A673 (cell line): ENCODE measurements around the gene CPEB4. TPM values are rescaled to one million over a fixed set of nuclear protein-coding genes. Genes with fewer than 3 reads are reported as not detected.

Experiments used
- BruUV-seq: library from RNA; stranded (reverse); fragments of 400-500 nt; replicated peaks from 2 replicates; lab custom pipeline; 2021; lab: Mats Ljungman, UMichigan
- CTCF ChIA-PET: fragments of 300-600 bp; sonication (Branson Sonifier 250); formaldehyde crosslinking; loops from one replicate; lab custom pipeline; 2022; ENCODE audit warnings: antibody characterized with exemption; lab: Charles Lee
- POLR2A ChIA-PET: fragments of 300-600 bp; sonication (Branson Sonifier 250); formaldehyde crosslinking; loops from one replicate; lab custom pipeline; 2022; ENCODE audit warnings: antibody characterized with exemption; ENCODE audit not compliant: low non-redundant PET; lab: Charles Lee
- DNase-seq: peaks from one replicate; pipeline ENCODE4 v3.0.0-alpha.2; 2015; ENCODE audit warnings: low spot score
- H3K27ac ChIP-seq: fragments of 200-600 bp; sonication (generic); 2 replicates; pipeline ENCODE4 v1.5.1; 2016; ENCODE audit warnings: mixed run types, low read depth, mild to moderate bottlenecking, mixed read lengths, antibody characterized with exemption, low read length; ENCODE audit not compliant: poor library complexity, severe bottlenecking
- H3K27me3 ChIP-seq: fragments of 200-600 bp; sonication (generic); replicated peaks from 2 replicates; pipeline ENCODE4 v1.6.1; 2017; ENCODE audit warnings: mixed run types, low read depth, mild to moderate bottlenecking, mixed read lengths, antibody characterized with exemption, low read length; ENCODE audit not compliant: insufficient read depth, poor library complexity
- H3K36me3 ChIP-seq: fragments of 200-600 bp; sonication (generic); 2 replicates; pipeline ENCODE4 v1.6.1; 2016; ENCODE audit warnings: mixed run types, mild to moderate bottlenecking, mixed read lengths, antibody characterized with exemption, low read length; ENCODE audit not compliant: insufficient read depth, poor library complexity, severe bottlenecking
- H3K4me1 ChIP-seq: fragments of 200-600 bp; sonication (generic); 2 replicates; pipeline ENCODE4 v1.6.1; 2017; ENCODE audit warnings: mixed run types, mild to moderate bottlenecking, mixed read lengths, antibody characterized with exemption, low read length; ENCODE audit not compliant: insufficient read depth, poor library complexity, severe bottlenecking
- H3K4me3 ChIP-seq: fragments of 200-600 bp; sonication (generic); 2 replicates; pipeline ENCODE4 v1.5.1; 2016; ENCODE audit warnings: low read depth, mixed run types, mild to moderate bottlenecking, mixed read lengths, low read length; ENCODE audit not compliant: poor library complexity, severe bottlenecking
- H3K9me3 ChIP-seq: fragments of 200-600 bp; sonication (generic); 2 replicates; pipeline ENCODE4 v1.6.1; 2016; ENCODE audit warnings: mixed run types, low read depth, mild to moderate bottlenecking, mixed read lengths, antibody characterized with exemption, low read length; ENCODE audit not compliant: poor library complexity, severe bottlenecking
- EZH2 ChIP-seq: fragments of 200-600 bp; sonication (generic); IDR thresholded peaks from 2 replicates; pipeline ENCODE4 v1.6.1; 2017; ENCODE audit warnings: borderline replicate concordance, low read depth, mild to moderate bottlenecking, mixed read lengths, antibody characterized with exemption, low read length; ENCODE audit not compliant: poor library complexity, severe bottlenecking
- intact Hi-C: fragments of 100-400 bp; cut with micrococcal nuclease; formaldehyde crosslinking; loops from one replicate; pipeline ENCODE4 v1.10.0; 2022; ENCODE audit not compliant: unreplicated experiment
- total RNA-seq: library from RNA; stranded (reverse); gene quantifications from 2 replicates; pipeline ENCODE4 v1.2.3, GENCODE V29; 2021
- TF ChIP-seq, protein P1 (sequence below): fragments of 300-800, 200-600 bp; sonication (generic); conservative IDR thresholded peaks from 2 replicates; pipeline ENCODE4 v1.5.1; 2017; ENCODE audit warnings: low read depth, mild to moderate bottlenecking, antibody characterized with exemption, low read length, moderate library complexity, mixed read lengths

Gene CPEB4
- total RNA-seq, 1 experiment from 2014 or later, result 1.6 TPM

DNA sequence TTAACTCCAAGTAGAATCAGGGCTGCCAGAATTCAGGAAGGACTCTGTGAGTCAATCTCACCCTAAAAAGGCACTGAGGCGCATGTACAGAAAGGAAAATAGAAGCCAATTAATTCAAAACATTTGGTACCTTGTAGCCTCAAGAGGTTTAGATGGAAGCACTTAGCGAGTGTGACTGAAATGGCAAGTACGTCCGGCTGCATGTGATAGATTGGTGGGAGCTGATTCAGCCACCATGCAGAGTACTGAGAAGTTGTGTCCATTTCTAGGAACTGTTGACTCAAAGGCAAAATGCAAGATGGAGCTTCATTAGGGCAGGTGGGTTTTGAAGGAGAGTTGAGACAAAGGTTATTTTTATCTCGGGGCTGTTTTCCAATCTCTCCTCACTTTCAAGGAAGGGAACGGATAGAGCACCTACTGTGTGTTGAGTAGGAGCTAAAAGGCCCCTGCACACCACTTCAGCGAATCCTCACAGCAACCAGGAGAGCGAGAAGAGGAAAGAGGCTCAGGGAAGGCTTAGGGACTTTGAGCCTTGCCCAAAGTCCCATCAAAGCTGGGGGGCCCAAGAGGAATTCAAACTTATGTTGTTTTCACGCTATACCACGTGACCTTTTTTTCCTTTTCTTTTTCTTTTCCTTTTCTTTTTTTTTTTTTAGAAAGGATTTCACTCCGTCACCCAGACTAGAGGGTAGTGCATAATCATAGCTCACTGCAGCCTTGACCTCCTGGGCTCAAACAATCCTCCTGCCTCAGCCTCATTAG lies 34.6 kb upstream of the CPEB4 start:
- TF ChIP-seq, protein P1, sequence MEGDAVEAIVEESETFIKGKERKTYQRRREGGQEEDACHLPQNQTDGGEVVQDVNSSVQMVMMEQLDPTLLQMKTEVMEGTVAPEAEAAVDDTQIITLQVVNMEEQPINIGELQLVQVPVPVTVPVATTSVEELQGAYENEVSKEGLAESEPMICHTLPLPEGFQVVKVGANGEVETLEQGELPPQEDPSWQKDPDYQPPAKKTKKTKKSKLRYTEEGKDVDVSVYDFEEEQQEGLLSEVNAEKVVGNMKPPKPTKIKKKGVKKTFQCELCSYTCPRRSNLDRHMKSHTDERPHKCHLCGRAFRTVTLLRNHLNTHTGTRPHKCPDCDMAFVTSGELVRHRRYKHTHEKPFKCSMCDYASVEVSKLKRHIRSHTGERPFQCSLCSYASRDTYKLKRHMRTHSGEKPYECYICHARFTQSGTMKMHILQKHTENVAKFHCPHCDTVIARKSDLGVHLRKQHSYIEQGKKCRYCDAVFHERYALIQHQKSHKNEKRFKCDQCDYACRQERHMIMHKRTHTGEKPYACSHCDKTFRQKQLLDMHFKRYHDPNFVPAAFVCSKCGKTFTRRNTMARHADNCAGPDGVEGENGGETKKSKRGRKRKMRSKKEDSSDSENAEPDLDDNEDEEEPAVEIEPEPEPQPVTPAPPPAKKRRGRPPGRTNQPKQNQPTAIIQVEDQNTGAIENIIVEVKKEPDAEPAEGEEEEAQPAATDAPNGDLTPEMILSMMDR, result no peak
- no peak for TF ChIP-seq EZH2
- BruUV-seq, result no TSS peak
- H3K36me3 ChIP-seq, result no peaks in the 10 kb centered on the region
- no peak for DNase-seq
- H3K27ac ChIP-seq, result no peak overlapping the region
- no peak overlapping the region for H3K4me3 ChIP-seq
- H3K27me3 ChIP-seq, result no peaks in the 10 kb centered on the region
- intact Hi-C loops, result no loop called here
- CTCF ChIA-PET, result interaction anchor here (0.6 kb wide), 1 partner anchor 417 kb away, joined by 3 read pairs; no protein-coding TSS in a partner anchor
- POLR2A ChIA-PET, result no interaction called here
- no peaks in the 10 kb centered on the region for H3K4me1 ChIP-seq
- no peaks in the 10 kb centered on the region for H3K9me3 ChIP-seq

DNA sequence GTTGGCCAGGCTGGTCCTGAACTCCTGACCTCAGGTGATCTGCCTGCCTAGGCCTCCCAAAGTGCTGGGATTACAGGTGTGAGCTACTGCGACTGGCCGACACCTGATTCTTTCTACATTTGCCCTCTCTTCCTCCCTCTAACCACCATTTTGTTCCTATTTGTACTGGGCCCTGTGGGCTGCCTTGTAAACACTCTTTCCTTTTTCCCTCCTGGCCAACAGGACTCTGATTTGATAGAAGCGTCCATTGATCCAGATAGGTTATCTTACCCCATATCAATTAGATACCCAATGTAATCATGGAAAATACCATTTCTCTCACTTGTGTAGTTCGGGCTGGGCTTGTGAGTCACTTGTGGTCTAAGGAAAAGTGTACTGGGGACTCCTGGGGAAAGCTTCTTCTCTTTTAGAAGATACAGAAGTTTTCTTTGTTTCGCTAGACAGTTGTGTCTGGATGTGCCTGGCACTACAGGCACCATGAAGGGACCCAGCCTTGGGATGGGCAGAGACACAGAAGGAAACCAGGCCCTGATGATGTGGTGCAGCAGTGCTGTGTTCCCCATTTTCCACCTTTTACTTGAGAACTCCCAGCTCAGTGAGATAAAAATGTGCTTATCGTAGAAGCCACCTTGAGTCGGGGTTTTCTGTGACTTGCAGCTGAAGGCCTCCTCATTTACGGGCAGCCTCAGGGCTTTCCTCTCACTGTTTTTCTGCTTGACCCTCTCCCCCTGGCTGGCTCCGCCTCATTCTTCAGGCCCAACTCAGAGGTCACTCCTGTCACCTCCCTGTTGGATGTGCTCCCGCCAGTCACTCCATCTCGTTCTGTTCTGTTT lies 32.8 kb upstream of the CPEB4 start:
- ChIA-PET CTCF (no interaction called here), POLR2A (no interaction called here)
- Histone ChIP-seq H3K36me3 (no peaks in the 10 kb centered on the region), H3K27me3 (no peaks in the 10 kb centered on the region), H3K4me3 (no peak overlapping the region), H3K27ac (no peak overlapping the region), H3K9me3 (no peaks in the 10 kb centered on the region), H3K4me1 (no peaks in the 10 kb centered on the region)
- no peak for DNase-seq
- intact Hi-C loops, result no loop called here
- BruUV-seq, result no TSS peak
- TF ChIP-seq, protein P1, result no peak
- TF ChIP-seq EZH2, result no peak

DNA sequence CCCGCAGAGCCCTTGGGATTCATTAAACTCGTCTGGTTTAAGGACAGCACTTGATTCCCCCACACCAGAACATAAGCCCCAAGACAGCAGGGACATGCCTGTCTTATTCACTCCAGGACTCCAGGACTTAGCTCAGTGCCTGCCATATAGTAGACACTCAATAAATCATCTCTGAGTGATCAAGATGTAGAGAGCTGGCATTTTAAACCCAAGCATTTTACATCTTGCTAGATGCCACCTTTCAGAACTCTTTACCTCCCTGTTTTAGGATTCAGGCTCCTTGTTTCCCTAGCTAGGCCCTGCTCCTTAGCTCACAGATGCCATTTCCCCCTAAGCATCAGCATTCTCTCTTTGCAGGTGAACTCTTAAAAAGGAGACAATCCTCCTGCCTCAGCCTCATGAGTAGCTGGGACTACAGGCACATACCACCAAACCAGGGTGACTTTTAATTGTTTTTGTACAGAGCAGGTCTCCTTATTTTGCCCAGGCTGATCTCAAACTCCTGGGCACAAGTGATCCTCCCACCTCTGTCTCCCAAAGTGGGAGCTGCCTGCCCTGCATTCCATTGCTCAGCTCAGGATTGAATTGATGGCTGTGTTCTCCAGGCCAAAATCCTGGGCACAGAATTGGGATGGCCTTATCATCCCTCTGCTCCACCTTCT lies 32.0 kb upstream of the CPEB4 start:
- intact Hi-C loops, result no loop called here
- no peaks in the 10 kb centered on the region for H3K36me3 ChIP-seq
- no peak overlapping the region for H3K4me3 ChIP-seq
- H3K9me3 ChIP-seq, result no peaks in the 10 kb centered on the region
- POLR2A ChIA-PET, result no interaction called here
- CTCF ChIA-PET, result no interaction called here
- no peak for DNase-seq
- no peaks in the 10 kb centered on the region for H3K4me1 ChIP-seq
- BruUV-seq, result no TSS peak
- TF ChIP-seq, protein P1, result no peak
- no peak for TF ChIP-seq EZH2
- no peaks in the 10 kb centered on the region for H3K27me3 ChIP-seq
- H3K27ac ChIP-seq, result no peak overlapping the region
